B cell (primary cell): ENCODE measurements around the gene CHD5. TPM values are rescaled to one million over a fixed set of nuclear protein-coding genes. Genes with fewer than 3 reads are reported as not detected.

ENCODE experiments used
- ATAC-seq: fragments of 200-7000 bp; cut with Tn5 transposase; one replicate; pipeline ENCODE4 v1.10.0; 2021; ENCODE audit warnings: low read depth, mild to moderate bottlenecking, moderate number of reproducible peaks, moderate library complexity
- CTCF ChIA-PET: fragments of 350-600 bp; sonication (Branson Sonifier 250); formaldehyde crosslinking; loops from one replicate; lab custom pipeline; 2021; ENCODE audit warnings: antibody characterized with exemption, inconsistent platforms; lab: Charles Lee
- POLR2A ChIA-PET: fragments of 350-600 bp; sonication (Branson Sonifier 250); formaldehyde crosslinking; loops from one replicate; lab custom pipeline; 2021; ENCODE audit warnings: antibody characterized with exemption; lab: Charles Lee
- DNase-seq: peaks from one replicate; pipeline ENCODE4 v3.0.0; 2013
- H2AFZ ChIP-seq: 2 replicates; pipeline ENCODE4 v1.6.1; 2012; ENCODE audit warnings: mild to moderate bottlenecking, low read depth, low read length; ENCODE audit not compliant: insufficient read depth, poor library complexity, severe bottlenecking
- H3K27ac ChIP-seq, 2 donors: 1 replicate in 1 of 2; 2 replicates in 1 of 2; pipeline ENCODE4 v1.5.1; 2012 to 2013; ENCODE audit warnings: low read length in 2 of 2, mild to moderate bottlenecking in 2 of 2, moderate library complexity in 1 of 2
- H3K27me3 ChIP-seq, 4 experiments: fragments of 200-600 bp in 1 of 4; sonication (generic) in 1 of 4; replicated peaks in 1 of 4; 1 replicate in 2 of 4; 2 replicates in 2 of 4; pipeline versions ENCODE4 v1.6.1 to v1.7.0; 2013 to 2016; ENCODE audit warnings: low read length in 3 of 4, mild to moderate bottlenecking in 2 of 4, mixed read lengths in 1 of 4, moderate library complexity in 1 of 4; ENCODE audit not compliant: insufficient read depth in 4 of 4, control insufficient read depth in 3 of 4; ENCODE audit errors: control extremely low read depth in 1 of 4
- H3K36me3 ChIP-seq, 2 experiments: replicated peaks in 1 of 2; 1 replicate in 1 of 2; 2 replicates in 1 of 2; pipeline versions ENCODE4 v1.6.1 to v1.7.1; 2013; ENCODE audit warnings: low read length in 1 of 2; ENCODE audit not compliant: insufficient read depth in 2 of 2, control insufficient read depth in 1 of 2; ENCODE audit errors: control extremely low read depth in 1 of 2, extremely low read depth in 1 of 2
- H3K4me1 ChIP-seq, 2 donors: fragments of 200-600 bp in 1 of 2; sonication (generic) in 1 of 2; 1 replicate in 1 of 2; 2 replicates in 1 of 2; pipeline versions ENCODE4 v1.5.1 to v1.6.1; 2013 to 2017; ENCODE audit warnings: low read length in 2 of 2; ENCODE audit not compliant: control insufficient read depth in 2 of 2, insufficient read depth in 2 of 2
- H3K4me2 ChIP-seq: replicated peaks from 2 replicates; pipeline ENCODE3; 2012; ENCODE audit warnings: mild to moderate bottlenecking, low read depth, low read length; ENCODE audit not compliant: poor library complexity, severe bottlenecking
- H3K4me3 ChIP-seq, 5 experiments: fragments of 200-600 bp in 1 of 5; sonication (generic) in 1 of 5; 1 replicate in 3 of 5; 2 replicates in 2 of 5; pipeline versions ENCODE4 v1.5.1 to v1.7.0; 2011 to 2016; ENCODE audit warnings: low read length in 4 of 5, mild to moderate bottlenecking in 4 of 5, low read depth in 2 of 5, control low read depth in 1 of 5, moderate library complexity in 1 of 5; ENCODE audit not compliant: insufficient read depth in 1 of 5; ENCODE audit errors: control extremely low read depth in 1 of 5, extremely low read depth in 1 of 5
- H3K79me2 ChIP-seq: fragments of 200-600 bp; sonication (generic); one replicate; pipeline ENCODE4 v1.6.0; 2016; ENCODE audit warnings: low read length; ENCODE audit not compliant: control insufficient read depth, insufficient read depth
- H3K9ac ChIP-seq: fragments of 200-600 bp; sonication (generic); 2 replicates; pipeline ENCODE4 v1.6.1; 2017; ENCODE audit warnings: mild to moderate bottlenecking, low read length, moderate library complexity
- H3K9me3 ChIP-seq, 3 donors: one replicate each; pipeline versions ENCODE4 v1.6.1 to v1.7.1; 2013; ENCODE audit warnings: low read length in 2 of 3; ENCODE audit not compliant: control insufficient read depth in 2 of 3, insufficient read depth in 1 of 3; ENCODE audit errors: control extremely low read depth in 1 of 3
- H4K20me1 ChIP-seq: 2 replicates; pipeline ENCODE4 v1.6.0; 2012; ENCODE audit warnings: mild to moderate bottlenecking, low read length; ENCODE audit not compliant: insufficient read depth, control insufficient read depth, poor library complexity, severe bottlenecking
- H3K27ac Mint-ChIP-seq: one replicate; pipeline ENCODE4 v1.8.0; 2021; ENCODE audit warnings: mixed read lengths
- H3K27me3 Mint-ChIP-seq: one replicate; pipeline ENCODE4 v1.8.0; 2021; ENCODE audit warnings: mixed read lengths
- H3K4me1 Mint-ChIP-seq: one replicate; pipeline ENCODE4 v1.8.0; 2021; ENCODE audit warnings: mixed read lengths
- H3K4me3 Mint-ChIP-seq: one replicate; pipeline ENCODE4 v1.8.0; 2021; ENCODE audit warnings: mixed read lengths
- H3K9me3 Mint-ChIP-seq: one replicate; pipeline ENCODE4 v1.8.0; 2022; ENCODE audit warnings: mixed read lengths; ENCODE audit not compliant: insufficient read depth
- EZH2 ChIP-seq: IDR thresholded peaks from 2 replicates; pipeline ENCODE4 v1.6.1; 2012; ENCODE audit warnings: borderline replicate concordance, low read depth, mild to moderate bottlenecking, moderate library complexity, low read length; ENCODE audit not compliant: insufficient read depth, poor library complexity, severe bottlenecking
- whole genome bisulfite sequencing: methylation state at CpG from one replicate; pipeline ENCODE4 v1.1.5; 2013; ENCODE audit warnings: missing lambda C conversion rate; ENCODE audit not compliant: insufficient coverage; 5-methylcytosine and 5-hydroxymethylcytosine counted together
- intact Hi-C: fragments of 100-400 bp; cut with micrococcal nuclease; formaldehyde crosslinking; loops from one replicate; pipeline ENCODE4 v1.10.0; 2022
- polyA plus RNA-seq: library from polyadenylated mRNA; depleted of rRNA; stranded (reverse); fragments of >200 nt; gene quantifications from 2 replicates; pipeline ENCODE4 v1.2.3, GENCODE V29; 2012
- total RNA-seq, 2 donors: library from RNA; stranded (reverse); fragments of 120-200 nt in 1 of 2; gene quantifications; 1 replicate in 1 of 2; 2 replicates in 1 of 2; pipeline versions ENCODE4 v1.2.3 to v1.2.4, GENCODE V29; 2013 to 2022
- TF ChIP-seq, protein P1 (sequence below): fragments of 200-600 bp; IDR thresholded peaks from one replicate; pipeline ENCODE4 v1.8.0; 2022; ENCODE audit warnings: antibody characterized with exemption, mild to moderate bottlenecking

CHD5 gene
- total and polyA plus RNA-seq, 2 donors (not counting 1 experiment from before 2014, with no cell fraction given), result 0.18 to 0.20 TPM

DNA sequence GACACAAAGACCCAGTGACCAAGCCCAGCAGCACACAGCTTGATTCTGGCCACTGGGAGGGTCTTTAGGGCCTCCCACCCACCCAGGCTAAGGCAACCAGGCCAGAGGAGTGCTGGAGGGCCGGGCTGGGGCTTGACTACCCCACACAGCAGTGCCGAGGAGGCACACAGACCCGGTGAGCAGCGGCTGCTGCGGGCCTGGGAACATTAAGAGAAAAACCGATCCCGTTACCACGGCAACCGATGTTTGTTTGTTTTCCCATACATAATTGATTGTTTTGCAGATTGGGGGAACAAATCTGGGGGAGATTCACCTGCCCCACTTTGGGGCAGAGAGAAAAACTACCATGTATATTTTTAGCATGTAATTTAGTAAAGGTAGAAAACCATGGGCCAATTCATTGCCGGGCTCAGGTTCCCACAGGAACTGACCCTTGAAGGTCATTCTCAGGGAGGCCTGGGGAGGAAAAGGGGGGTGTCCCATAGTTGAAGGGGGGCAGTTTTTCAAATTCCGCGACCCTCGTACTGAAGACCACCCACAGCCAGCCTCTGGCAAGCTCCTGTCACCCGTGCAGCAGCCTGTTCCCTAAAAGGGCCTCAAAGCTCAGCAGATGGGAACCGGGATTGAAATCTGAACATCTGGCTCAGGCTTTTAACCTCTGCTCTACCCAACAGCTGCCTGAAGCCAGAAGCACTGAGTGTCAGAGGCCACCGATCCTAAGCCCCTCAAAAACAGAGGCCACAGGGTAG is 35.3 kb downstream of the CHD5 start:
- Mint-ChIP-seq H3K4me1 (peaks cover 7% of the 10 kb centered on the region), H3K4me3 (no peak overlapping the region), H3K9me3 (no peaks in the 10 kb centered on the region), H3K27ac (no peak overlapping the region), H3K27me3 (peaks cover 17% of the 10 kb centered on the region)
- H3K79me2 ChIP-seq, result no peaks in the 10 kb centered on the region
- H3K4me2 ChIP-seq, result no peak overlapping the region
- no peak overlapping the region for H3K27ac ChIP-seq
- no peak overlapping the region for H2AFZ ChIP-seq
- CTCF ChIA-PET, result no interaction called here
- WGBS, result 96% methylated on average over 11 of the region's 16 CpGs
- H3K9ac ChIP-seq, result no peak overlapping the region
- H3K9me3 ChIP-seq, result peaks cover 0 to 7% (median 0%) of the 10 kb centered on the region in 3 donors
- TF ChIP-seq EZH2, result no peak
- TF ChIP-seq, protein P1, sequence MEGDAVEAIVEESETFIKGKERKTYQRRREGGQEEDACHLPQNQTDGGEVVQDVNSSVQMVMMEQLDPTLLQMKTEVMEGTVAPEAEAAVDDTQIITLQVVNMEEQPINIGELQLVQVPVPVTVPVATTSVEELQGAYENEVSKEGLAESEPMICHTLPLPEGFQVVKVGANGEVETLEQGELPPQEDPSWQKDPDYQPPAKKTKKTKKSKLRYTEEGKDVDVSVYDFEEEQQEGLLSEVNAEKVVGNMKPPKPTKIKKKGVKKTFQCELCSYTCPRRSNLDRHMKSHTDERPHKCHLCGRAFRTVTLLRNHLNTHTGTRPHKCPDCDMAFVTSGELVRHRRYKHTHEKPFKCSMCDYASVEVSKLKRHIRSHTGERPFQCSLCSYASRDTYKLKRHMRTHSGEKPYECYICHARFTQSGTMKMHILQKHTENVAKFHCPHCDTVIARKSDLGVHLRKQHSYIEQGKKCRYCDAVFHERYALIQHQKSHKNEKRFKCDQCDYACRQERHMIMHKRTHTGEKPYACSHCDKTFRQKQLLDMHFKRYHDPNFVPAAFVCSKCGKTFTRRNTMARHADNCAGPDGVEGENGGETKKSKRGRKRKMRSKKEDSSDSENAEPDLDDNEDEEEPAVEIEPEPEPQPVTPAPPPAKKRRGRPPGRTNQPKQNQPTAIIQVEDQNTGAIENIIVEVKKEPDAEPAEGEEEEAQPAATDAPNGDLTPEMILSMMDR, result no peak
- H3K4me1 ChIP-seq, result peaks cover 11 to 12% of the 10 kb centered on the region in 2 donors
- no peak overlapping the region for H3K4me3 ChIP-seq
- H3K27me3 ChIP-seq, result peaks cover 0 to 24% (median 2%) of the 10 kb centered on the region in 4 experiments
- DNase-seq (no peak), ATAC-seq (no peak)
- H3K36me3 ChIP-seq, result no peaks in the 10 kb centered on the region
- intact Hi-C loops, result no loop called here
- POLR2A ChIA-PET, result no interaction called here
- no peaks in the 10 kb centered on the region for H4K20me1 ChIP-seq

DNA sequence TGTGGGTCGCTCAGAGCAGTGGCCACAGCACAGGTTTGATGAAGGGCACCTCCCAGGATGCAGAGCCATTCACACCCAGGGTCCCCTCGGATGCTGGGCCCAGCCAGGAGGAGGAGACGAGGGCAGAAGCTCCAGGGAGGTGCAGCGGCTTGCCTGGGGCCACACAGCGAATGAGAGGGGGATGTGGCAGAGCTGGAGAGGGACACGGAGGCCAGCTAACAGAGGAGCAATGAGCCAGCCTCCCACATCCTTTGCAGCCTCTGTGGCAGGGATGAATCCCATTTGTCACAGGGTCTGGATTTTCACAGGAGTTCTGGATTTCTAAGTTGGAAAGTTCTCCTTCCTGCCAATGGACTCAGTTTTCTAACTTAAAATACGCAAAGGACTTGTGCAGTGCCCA is 35.9 kb downstream of the CHD5 start:
- no peak overlapping the region for H3K27ac Mint-ChIP-seq
- ChIA-PET CTCF (no interaction called here), POLR2A (no interaction called here)
- Histone ChIP-seq H3K27me3 (peaks cover 0 to 22% (median 1%) of the 10 kb centered on the region in 4 experiments), H3K4me2 (no peak overlapping the region), H3K9me3 (peaks cover 0 to 7% (median 0%) of the 10 kb centered on the region in 3 donors), H3K27ac (no peak overlapping the region), H2AFZ (no peak overlapping the region), H3K79me2 (no peaks in the 10 kb centered on the region), H3K4me1 (peaks cover 11% of the 10 kb centered on the region in 2 donors), H3K4me3 (no peak overlapping the region), H3K36me3 (no peaks in the 10 kb centered on the region), H3K9ac (no peak overlapping the region), H4K20me1 (no peaks in the 10 kb centered on the region)
- H3K27me3 Mint-ChIP-seq, result peaks cover 17% of the 10 kb centered on the region
- DNase-seq, result no peak
- TF ChIP-seq, protein P1, result no peak
- intact Hi-C loops, result no loop called here
- WGBS, result 83% methylated on average over 3 of the region's 7 CpGs
- ATAC-seq, result no peak
- H3K4me1 Mint-ChIP-seq, result peaks cover 7% of the 10 kb centered on the region
- no peaks in the 10 kb centered on the region for H3K9me3 Mint-ChIP-seq
- no peak overlapping the region for H3K4me3 Mint-ChIP-seq
